GM12892 (cell line): Measurements from ENCODE around the gene C15orf62.

Source experiments
- DNase-seq: peaks from one replicate; pipeline ENCODE4 v3.0.0; 2011; ENCODE audit not compliant: insufficient read length
- FAIRE-seq: peaks from 2 replicates; lab custom pipeline; 2011; peaks lifted over from hg19 to GRCh38; lab: Jason Lieb, UNC
- POLR2A ChIP-seq: IDR thresholded peaks from 2 replicates; pipeline ENCODE4 v1.6.1; 2011; ENCODE audit warnings: low read depth, low read length, control low read depth
- POLR2AphosphoS5 ChIP-seq: IDR thresholded peaks from 2 replicates; pipeline ENCODE4 v1.6.1; 2011; ENCODE audit warnings: low read depth, low read length, control low read depth
- TAF1 ChIP-seq: IDR thresholded peaks from 2 replicates; pipeline ENCODE4 v1.6.1; 2011; ENCODE audit warnings: low read depth, mild to moderate bottlenecking, control low read depth, low read length, borderline replicate concordance

C15orf62 gene

GRCh38 chr15:40762919-40763800 lies 6.6 kb upstream of the C15orf62 start:
- TF ChIP-seq TAF1 (no peak), POLR2A (no peak), POLR2AphosphoS5 (no peak)
- FAIRE-seq, result peak; percentile 65
- peak; percentile 57 for DNase-seq

- DNase-seq (peak; percentile 78), FAIRE-seq (peak; percentile 78)
Measured at GRCh38 chr15:40763801-40764628, 5.8 kb upstream of the C15orf62 start, which contains the start of gene GCHFR. Gene GCHFR (plus strand): TSS chr15:40764068. CDS start chr15:40764181, 113 bp downstream.

GRCh38 chr15:40764629-40765103 lies 5.1 kb upstream of the C15orf62 start:
- DNase-seq (no peak), FAIRE-seq (peak; percentile 17)
- TF ChIP-seq TAF1 (no peak), POLR2AphosphoS5 (no peak), POLR2A (no peak)

More at GRCh38 chr15:40763801-40764628, 5.8 kb upstream of the C15orf62 start, which contains the start of gene GCHFR:
- TF ChIP-seq POLR2AphosphoS5 (peak; percentile 55; the same call in 1 of the 2 replicates), TAF1 (no peak), POLR2A (0 out of 2 replicates have a peak, but pooled peaks have one; percentile 22)

- no peak for DNase-seq
- TF ChIP-seq POLR2AphosphoS5 (no peak), POLR2A (no peak), TAF1 (no peak)
- no peak for FAIRE-seq
Measured at GRCh38 chr15:40766194-40766815, 3.5 kb upstream of the C15orf62 start.

GRCh38 chr15:40766906-40767837 lies 2.6 kb upstream of the C15orf62 start:
- FAIRE-seq, result no peak
- TF ChIP-seq TAF1 (no peak), POLR2AphosphoS5 (no peak), POLR2A (no peak)
- DNase-seq, result no peak

GRCh38 chr15:40767838-40768500 lies 1.8 kb upstream of the C15orf62 start:
- no peak for TF ChIP-seq TAF1
- no peak for TF ChIP-seq POLR2AphosphoS5
- no peak for TF ChIP-seq POLR2A
- FAIRE-seq (no peak), DNase-seq (no peak)

- DNase-seq (peak; percentile 58), FAIRE-seq (peak; percentile 69)
- no peak for TF ChIP-seq POLR2AphosphoS5
- no peak for TF ChIP-seq POLR2A
- no peak for TF ChIP-seq TAF1
Measured at GRCh38 chr15:40768521-40769273, 1.1 kb upstream of the C15orf62 start.

GRCh38 chr15:40770147-40770721 lies 454 bp downstream of the C15orf62 start:
- DNase-seq (no peak), FAIRE-seq (no peak)
- no peak for TF ChIP-seq POLR2AphosphoS5
- no peak for TF ChIP-seq POLR2A
- TF ChIP-seq TAF1, result no peak

- FAIRE-seq, result no peak
- no peak for TF ChIP-seq TAF1
- no peak for TF ChIP-seq POLR2A
- no peak for TF ChIP-seq POLR2AphosphoS5
- no peak for DNase-seq
Measured at GRCh38 chr15:40771242-40771641, 1.5 kb downstream of the C15orf62 start.
